GM21619 (cell line): ENCODE results near the gene AAK1.
"Not testable (repeated sequence)": the region's sequence is repeated elsewhere in the genome, so short reads cannot be mapped to it uniquely, and the experiment has no call there.

Experiments
- ATAC-seq: cut with Tn5 transposase; IDR thresholded peaks from one replicate; pipeline ENCODE4 v1.9.1; 2021; ENCODE audit not compliant: unreplicated experiment

AAK1 gene

DNA sequence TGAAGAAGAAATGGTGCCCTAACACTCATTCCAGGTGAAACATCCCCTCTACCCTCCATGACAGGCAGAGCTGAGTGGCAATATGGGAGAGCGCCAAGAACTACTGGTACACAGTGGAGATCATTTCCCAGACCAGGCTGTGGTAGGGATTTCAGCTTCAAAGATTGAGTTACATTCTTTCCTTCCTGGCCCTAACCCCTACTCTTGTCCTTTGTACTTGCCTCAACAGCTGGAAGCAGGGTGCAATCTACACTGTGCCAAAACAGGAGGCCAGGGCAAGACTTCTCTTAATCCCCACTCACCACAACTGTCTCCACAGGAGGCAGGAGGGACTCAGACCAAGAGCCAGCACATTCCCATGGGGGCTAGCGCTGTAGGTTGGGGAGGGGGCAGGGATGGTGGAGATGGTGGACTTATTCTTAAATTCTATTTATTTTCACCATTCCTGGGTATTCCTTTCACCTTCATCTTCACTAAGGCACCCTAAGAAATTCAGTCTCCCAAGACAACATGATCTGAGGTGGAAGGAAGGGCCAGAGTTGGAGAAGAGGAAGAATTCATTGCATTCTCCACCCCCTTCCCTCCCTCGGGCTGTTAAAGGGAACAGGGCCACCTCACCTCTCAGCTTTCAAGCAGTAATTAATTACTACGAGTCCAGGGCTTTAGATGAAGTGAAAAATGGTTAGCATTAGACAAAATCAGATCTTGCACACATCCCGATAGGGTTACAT is 65.9 kb downstream of the AAK1 start:
- ATAC-seq, result no peak

GRCh38 chr2:69576880-69577279 is 66.7 kb downstream of the AAK1 start:
- ATAC-seq, result no peak

- no peak for ATAC-seq
These were observed 67.6 kb downstream of the AAK1 start for GRCh38 chr2:69575926-69576325.

- ATAC-seq, result not testable (repeated sequence)
These were observed 68.2 kb downstream of the AAK1 start for GRCh38 chr2:69575371-69575770.

DNA sequence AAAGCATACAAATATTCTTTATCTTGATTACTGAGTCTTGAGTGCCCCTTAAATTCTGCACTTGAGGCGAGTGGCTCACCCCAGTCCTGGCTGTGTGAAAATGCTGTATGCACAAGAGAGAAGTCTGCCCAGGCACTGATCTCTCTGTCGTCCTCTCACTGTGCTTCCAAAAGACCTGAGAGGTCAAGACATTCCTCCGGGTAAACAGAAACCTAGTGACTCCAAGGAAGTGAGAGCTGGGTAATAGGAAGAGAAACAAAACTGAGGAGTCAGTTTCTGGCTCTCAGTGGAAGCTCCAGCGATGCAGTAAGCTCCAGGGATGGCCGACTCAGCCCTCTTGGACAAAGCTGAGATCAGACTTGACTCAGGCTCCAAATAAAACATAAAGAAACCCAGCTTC is 70.9 kb downstream of the AAK1 start:
- ATAC-seq, result no peak

DNA sequence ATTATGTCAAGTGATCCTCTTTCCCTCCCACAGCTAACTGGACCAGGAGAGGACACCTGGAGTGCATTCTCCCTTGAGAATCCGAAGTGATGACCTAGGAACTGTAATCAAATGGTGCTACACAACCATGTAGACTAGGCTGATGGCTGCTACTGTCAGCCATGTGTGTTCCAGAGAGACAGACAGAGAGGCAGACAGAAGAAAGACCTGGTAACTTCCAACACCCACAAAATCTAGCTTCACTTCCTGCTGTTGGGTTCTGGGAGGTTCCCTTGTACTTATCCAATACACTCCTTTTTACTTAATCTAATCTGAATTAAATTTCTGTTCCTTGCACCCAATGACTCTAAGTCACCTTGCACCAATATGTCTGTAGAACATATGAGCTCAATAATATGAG is 72.3 kb downstream of the AAK1 start:
- ATAC-seq, result no peak

GRCh38 chr2:69570474-69570873 is 73.1 kb downstream of the AAK1 start:
- no peak for ATAC-seq

DNA sequence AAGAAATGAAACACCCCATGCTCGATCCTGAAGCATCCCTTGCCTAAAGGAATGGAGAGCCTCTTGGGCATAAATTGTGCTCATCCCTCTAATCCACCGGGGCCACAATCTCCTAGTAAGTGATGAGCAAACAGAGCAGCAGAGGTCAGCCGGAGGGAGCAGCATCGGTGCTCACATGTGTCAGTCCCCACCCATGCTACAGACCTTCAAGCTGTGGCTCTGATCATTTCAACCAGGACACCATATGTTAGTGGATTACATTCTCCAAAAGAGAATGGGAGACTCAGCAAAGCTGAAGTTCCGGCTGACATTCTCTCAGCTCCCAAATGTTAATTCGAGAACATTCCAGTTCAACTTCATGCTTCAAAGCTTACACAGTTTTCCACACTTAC is 75.6 kb downstream of the AAK1 start:
- ATAC-seq, result no peak

- no peak for ATAC-seq
These were observed 76.2 kb downstream of the AAK1 start for GRCh38 chr2:69567157-69567908.

DNA sequence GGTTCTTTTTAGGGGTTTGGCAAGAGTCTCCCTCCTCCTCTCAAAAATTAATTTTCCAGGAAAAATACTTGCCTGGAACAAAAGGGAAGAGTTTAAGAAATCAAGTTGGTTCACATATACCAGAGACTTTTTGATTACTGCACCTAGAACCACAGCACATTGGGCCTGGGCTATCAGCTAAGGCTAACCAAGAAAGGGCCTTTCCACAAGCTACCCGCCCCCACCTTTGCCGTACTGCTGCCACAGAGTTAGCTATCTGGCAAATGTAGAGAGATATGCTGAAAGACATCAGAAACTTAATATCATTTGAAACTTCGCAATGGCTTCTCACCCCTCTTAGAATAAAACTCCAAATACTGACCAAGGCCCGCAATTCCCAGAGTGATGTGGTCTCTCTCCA is 76.9 kb downstream of the AAK1 start:
- no peak for ATAC-seq

GRCh38 chr2:69565431-69565839 is 78.1 kb downstream of the AAK1 start:
- ATAC-seq, result no peak

DNA sequence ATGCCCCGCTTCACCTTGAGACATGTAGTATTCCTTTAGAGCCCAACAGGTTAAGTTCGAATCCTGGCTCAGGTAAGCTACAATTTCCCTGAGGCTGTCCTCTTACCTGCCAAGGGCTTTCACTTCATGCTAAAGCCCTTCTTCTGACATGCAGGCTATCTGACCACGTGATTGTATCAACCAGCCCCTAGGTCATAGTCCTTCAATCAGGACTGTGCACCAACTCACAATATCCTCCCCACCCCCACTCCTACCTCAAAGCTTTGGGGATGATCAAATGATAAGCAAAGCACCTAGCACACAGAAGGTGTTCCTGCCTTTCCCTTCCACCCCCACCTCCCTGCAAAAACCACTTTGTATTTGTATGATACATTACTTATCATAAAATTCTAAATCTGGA is 78.9 kb downstream of the AAK1 start:
- ATAC-seq, result no peak

DNA sequence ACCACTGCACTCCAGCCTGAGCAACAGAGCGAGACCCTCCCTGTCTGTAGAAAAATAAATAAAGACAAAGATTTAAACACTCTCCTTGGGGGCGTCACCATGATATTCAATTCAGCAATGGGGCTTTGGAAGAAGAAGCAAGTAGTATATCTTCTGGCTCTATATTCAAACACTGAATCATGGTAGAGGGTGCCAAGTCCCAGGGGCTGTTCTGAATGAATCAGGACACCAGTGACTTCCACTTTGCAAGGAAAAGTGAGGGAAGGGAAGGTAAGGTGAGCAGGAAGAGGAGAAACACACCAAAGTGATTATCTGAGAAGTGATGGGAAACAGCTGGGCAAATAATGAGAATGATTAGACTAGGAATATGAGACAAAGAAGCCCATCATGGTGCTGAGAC is 80.5 kb downstream of the AAK1 start:
- ATAC-seq, result no peak

DNA sequence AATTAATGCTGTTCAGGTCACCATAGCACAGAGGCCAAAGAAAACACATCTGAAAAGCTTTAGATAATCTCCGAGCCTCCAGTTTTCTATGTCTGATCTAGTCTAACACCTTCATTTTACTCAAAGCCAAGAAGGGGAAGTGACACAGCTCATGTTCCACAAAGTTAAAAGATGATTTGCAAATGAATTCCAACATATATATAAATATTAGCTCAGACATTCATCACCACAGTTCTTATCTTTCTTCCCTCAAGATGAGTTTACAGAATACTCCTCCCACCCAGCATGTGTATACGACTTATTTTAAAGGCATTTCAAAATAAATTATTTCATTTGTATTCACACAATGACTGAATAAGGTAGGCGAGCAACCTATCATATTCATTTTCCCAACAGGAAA is 82.4 kb downstream of the AAK1 start:
- no peak for ATAC-seq

DNA sequence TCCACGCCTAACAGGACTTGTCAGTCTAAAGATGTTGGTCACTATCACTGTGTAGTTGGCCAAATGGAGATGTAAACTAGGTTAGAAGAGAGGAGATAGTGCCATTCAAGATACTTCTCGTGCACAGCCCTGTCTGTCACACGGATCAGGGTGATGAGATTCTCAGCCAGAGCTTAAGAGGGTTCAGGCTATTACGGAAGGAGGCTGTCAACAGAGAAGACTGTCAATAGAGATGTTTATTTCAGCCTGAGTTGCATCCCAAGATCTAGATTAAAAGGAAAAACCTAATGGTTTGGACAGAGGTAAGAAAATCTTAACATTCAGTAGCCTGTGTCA is 83.4 kb downstream of the AAK1 start:
- no peak for ATAC-seq

DNA sequence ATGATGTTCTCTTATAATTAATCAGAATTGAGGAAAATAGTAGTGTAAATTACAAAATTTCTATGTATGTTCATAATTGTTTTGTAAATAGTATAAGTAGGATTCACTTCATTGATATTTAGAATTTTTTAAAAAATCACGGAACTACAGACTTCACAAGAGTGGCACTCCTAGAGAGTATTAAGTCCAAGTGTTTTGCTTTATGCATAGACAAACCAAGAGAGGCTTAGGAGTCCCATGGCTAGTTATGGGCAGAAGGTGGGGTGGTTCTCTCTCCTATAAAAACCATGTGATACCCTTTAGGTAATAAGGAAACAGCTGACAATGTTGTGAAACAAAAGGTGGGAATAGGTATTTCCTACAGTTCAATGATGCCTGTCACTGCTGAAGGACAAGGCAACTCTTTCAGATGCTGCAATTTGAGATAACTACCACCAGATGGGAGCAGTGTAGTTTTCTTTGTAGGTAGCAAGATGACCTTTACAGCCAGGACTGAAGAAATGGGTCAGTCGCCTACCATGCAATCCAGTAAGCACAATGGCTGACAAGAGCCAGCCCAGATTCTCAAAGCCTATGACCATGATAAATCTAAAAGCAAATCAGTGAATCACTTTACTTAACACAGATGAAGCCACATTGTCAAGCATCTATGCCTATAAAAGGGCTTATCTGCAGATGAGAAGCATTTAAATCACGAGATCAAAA is 83.9 kb downstream of the AAK1 start:
- ATAC-seq, result no peak

- ATAC-seq, result no peak
These were observed 87.5 kb downstream of the AAK1 start for GRCh38 chr2:69556008-69556407.

- ATAC-seq, result peak; percentile 67
These were observed 88.6 kb downstream of the AAK1 start for GRCh38 chr2:69554981-69555380.

DNA sequence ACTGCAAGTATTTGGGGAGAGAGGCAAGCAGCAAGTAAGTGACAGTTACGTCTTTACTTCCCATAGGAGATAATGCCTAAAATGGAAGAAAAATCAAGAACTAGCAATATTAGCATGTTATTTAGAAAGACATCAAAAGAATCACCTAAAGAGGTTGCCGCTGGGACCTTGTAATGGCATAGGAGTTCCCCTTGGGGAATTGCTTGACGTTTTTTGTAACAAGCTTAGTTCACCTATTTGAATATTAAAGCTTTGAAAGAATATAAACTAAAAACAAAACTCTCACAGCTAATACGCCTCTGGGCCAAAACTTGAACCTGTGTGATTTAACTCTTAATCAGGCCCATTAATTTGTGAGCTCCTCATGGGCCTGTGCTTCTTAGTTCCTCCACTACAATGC is 89.0 kb downstream of the AAK1 start:
- ATAC-seq, result peak; percentile 13

DNA sequence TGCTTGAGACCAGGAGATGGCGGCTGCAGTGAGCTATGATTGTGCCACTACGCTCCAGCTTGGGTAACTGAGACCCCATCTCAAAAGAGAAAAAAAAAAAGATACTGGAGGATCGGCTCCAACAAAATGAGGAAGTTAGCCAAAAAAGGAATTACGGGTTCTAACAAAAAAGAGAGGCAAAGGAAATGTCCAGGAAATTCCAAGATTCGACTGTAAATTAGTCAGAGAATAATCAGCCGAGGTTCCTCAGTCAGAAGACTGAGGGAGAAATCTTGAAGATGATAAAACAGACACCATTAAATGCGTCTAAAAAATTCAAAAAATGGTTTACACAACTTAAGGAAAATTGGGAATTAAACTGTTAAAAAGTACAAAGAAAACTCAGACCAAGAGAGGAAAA is 89.5 kb downstream of the AAK1 start:
- no peak for ATAC-seq

GRCh38 chr2:69550511-69550910 is 93.0 kb downstream of the AAK1 start:
- ATAC-seq, result not testable (repeated sequence)

DNA sequence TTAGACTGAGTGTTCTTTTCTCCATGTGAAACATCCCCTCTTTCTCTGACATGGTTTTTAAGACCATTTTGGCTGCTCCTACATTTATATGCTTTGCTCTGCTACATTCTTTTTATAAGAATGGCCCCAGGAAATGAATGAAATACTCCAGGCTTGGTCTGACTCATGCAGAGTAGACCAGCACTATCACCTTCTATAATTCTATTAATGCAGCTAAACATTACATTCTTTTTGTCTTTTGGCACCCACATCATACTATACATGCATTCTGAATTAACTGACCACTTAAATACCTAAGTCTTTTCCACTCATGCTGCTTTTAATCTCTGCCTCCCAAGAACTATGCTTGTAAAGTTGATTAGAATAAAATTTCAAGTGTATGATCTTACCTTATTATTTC is 94.1 kb downstream of the AAK1 start:
- no peak for ATAC-seq
